Middle frontal gyrus (tissue), 1 donor: Measurements from ENCODE around the gene PCBP3.
"Not testable (repeated sequence)": the region's sequence is repeated elsewhere in the genome, so short reads cannot be mapped to it uniquely, and the experiment has no call there.

Source experiments
- DNase-seq: peaks from one replicate; pipeline ENCODE4 v3.0.0-alpha.2; 2015; ENCODE audit warnings: low spot score; ENCODE audit errors: extremely low spot score

Gene PCBP3

DNA sequence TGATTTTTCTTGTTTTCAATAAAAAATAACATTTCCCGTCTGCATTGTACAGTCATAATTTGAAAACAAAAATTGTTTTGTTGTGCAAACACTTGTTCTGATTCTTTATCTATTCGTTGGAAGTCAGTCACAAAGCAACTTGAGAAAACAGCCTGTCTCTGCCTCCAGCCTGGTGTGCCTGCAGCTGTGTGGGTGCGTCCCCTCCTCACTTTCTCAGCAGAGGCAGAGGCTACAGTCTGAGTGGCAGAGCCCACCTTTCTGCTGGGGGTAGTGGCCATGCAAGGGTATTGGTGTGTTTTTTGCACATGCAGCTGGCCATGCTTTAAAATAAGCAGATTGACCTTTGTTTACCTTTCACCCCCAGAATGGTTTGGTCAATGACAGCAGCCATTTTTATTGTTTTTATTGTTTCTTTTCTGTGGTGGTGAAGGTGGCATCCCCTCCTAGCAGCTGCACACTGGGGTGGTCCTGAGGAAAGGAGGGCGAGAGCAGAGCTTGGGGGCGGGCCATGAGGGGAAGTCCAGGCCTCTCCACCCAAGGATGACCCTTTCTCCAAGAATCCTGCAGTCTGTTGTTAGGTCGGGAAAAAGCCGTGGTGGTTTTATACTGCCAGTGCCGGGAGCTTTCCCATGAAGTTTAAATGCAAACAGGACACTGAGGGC, 159.6 kb downstream of the PCBP3 start:
- no peak for DNase-seq

DNA sequence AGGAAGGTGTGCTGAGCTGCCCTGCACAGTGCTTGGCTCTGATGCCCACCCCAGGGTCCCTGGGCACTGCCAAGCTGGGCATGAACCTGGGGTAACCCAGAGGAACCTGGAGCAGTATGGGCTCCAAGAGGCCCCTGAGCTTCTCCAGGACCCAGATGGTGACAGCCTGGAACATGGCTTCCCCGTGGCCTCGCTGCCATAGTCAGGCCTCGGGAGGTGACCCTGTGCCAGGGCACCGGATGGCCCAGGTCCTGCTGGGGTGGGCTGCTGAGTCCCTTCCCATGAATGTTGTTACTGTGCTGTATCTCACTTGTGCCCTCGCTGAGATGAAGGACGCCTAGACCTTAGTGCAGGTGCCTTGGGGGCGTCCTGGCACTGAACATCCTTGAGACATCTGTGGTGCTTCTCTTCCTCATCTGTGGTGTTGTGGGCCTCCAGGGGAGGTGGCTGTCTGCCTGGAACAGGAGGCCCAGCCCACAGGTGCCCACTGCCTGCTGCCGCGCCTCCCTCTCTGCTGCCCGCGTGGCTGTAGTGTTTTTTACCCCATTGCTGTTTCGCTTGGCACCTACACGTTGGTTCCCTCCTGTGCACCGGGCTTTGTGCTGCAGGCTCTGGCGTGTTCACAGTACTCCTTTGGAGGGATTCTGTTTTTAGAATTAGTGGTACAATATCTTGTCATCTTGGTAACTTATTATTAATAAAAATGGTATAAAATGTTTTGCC, 160.3 kb downstream of the PCBP3 start:
- DNase-seq: no peak

- DNase-seq: no peak
Observed at GRCh38 chr21:45804809-45805313, 161.3 kb downstream of the PCBP3 start.

DNA sequence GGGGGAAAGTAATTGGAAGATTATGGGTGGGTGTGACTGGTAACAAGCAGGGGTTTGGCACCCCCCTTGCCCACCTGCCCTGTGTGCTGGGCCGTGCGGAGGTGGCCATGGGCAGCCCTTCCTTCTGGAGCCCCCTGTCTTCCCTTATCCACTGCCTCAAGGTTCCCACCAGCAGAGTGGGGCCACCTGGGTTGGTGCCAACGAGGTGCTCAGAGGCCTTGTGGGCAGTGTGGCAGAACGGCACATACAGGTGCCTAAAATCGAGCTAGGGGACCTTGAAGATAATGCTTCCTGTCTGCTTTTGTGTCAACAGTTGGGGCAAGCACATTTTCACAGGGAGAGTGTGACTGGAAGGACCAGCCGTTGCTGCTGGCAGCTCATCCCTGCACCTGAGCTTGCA, 161.8 kb downstream of the PCBP3 start:
- no peak for DNase-seq

DNA sequence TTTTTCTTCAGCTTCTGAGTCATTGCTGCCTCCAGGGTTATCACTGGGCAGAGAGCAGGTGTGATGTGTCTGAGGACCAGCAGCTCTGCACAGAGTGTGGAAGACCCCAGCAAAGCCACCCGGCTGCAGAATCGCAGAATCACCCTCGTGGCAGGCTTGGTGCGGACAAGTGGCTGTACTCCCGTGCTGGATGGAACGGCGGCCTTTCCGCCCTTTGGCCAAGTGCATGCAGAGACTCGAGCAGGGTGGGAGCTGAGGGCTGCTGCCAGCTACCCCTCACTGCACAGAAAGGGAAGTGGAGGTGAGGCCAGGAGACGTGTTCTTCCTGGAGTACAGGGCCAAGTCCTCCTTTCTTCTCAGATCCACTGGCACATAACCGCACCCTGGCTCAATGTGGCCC, 162.5 kb downstream of the PCBP3 start:
- no peak for DNase-seq

GRCh38 chr21:45808663-45809062, 165.1 kb downstream of the PCBP3 start:
- DNase-seq: not testable (repeated sequence)

DNA sequence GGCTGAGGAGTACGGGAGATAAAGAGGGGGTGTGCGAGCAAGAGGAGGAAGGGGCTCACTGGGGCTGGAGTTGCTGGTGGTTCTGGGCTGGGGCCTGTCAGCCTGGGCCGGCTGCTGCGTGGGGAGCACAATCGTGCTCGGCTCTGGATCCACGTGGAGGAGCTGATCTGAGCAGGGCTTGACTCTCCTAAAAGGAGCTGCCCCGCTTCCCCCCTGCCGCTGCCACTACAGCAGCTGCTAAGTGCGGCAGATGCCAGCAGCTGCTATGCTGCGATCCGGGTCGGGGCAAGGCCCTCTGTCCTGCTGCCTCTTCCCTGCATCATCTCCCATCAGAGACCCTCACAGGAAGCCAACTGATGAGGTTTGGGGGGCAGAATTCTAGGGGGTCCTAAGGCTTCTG, 165.9 kb downstream of the PCBP3 start:
- no peak for DNase-seq

DNA sequence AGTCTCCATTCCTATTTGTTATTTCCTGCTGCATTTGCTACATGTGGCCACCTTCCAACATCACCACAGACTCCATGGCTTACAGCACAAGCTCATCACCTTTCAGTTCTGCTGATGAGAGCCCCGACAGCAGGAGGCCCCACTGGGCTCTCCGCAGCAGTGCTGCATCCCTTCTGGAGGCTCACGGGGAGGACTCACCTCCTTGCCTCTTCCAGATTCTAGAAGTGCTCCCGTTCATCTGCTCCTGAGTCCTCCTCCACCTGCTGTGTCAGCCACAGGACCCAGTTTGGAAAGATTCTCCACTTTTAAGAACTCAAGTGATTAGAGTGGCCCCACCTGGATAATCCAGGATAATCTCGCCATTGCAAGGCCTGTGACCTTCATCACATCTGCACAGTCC, 167.6 kb downstream of the PCBP3 start:
- DNase-seq: no peak

DNA sequence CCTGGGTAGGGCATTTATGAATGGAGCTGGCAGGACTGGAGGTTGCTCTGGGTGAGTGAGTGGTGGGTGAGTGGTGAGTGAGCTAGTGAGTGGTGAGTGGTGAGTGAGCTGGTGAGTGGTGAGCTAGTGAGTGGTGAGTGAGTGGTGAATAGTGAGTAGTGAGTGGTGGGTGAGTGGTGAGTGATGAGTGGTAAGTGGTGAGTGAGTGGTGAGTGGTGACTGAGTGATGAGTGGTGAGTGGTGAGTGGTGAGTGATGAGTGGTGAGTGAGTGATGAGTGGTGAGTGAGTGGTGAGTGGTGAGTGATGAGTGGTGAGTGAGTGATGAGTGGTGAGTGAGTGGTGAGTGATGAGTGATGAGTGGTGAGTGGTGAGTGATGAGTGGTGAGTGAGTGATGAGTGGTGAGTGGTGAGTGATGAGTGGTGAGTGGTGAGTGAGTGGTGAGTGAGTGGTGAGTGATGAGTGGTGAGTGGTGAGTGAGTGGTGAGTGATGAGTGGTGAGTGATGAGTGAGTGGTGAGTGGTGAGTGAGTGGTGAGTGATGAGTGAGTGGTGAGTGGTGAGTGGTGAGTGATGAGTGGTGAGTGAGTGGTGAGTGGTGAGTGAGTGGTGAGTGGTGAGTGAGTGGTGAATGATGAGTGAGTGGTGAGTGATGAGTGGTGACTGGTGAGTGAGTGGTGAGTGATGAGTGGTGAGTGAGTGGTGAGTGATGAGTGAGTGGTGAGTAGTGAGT, 170.8 kb downstream of the PCBP3 start:
- not testable (repeated sequence) for DNase-seq

DNA sequence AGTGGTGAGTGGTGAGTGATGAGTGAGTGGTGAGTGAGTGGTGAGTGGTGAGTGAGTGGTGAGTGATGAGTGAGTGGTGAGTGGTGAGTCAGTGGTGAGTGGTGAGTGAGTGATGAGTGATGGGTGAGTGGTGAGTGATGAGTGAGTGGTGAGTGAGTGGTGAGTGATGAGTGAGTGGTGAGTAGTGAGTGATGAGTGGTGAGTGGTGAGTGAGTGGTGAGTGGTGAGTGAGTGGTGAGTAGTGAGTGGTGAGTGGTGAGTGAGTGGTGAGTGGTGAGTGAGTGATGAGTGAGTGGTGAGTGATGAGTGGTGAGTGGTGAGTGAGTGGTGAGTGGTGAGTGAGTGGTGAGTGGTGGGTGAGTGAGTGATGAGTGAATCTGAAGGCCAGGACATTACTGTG, 172.3 kb downstream of the PCBP3 start:
- not testable (repeated sequence) for DNase-seq

DNA sequence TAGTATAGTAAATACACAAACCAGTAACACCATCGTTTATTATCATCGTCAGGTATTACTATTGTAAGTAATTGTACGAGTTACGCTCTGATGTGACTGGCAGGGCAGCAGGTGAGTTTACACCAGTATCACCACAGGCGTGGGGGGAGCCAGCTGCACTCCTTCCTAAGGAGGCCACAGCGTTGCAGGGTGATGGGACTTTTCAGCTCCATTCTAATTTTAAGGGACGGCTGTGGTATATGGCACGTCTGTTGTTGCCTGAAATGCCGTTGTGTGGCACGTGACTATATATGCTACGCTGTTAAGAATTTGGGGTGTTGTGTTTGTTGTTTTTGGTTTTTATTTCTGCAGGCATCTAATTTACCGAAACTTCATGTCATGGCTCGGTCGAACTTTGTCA, 173.3 kb downstream of the PCBP3 start:
- no peak for DNase-seq

- DNase-seq: no peak
Observed at GRCh38 chr21:45817345-45817744, 173.8 kb downstream of the PCBP3 start.

DNA sequence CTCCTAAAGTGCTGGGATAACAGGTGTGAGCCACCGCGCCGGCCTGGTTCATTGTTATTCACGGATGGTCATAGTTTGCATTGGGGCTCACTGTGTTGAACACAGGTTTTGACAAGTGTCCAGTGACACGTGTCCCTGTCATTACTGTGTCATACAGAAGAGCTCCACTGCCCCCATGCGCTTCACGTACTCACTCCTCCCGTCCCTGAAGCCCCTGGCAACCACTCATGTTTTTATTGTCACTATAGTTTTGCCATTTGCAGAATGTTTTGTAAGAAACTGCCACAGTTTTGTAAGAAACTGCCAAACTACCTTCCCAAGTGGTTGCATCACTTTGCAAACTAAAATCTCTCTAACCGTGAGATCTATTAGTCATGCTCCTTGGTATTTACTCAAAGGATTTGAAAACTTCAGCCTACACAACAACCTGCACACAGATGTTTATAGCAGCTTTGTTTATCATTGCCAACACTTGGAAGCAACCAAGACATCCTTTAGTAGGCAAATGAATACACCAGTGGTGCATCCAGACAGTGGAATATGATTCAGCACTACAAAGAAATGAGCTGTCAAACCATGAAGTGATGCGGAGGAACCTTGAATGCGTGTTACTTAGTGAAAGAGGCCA, 174.9 kb downstream of the PCBP3 start:
- DNase-seq: no peak

GRCh38 chr21:45818904-45819285, 175.4 kb downstream of the PCBP3 start:
- DNase-seq: peak; percentile 13

GRCh38 chr21:45819478-45820170, 176.1 kb downstream of the PCBP3 start:
- DNase-seq: no peak

DNA sequence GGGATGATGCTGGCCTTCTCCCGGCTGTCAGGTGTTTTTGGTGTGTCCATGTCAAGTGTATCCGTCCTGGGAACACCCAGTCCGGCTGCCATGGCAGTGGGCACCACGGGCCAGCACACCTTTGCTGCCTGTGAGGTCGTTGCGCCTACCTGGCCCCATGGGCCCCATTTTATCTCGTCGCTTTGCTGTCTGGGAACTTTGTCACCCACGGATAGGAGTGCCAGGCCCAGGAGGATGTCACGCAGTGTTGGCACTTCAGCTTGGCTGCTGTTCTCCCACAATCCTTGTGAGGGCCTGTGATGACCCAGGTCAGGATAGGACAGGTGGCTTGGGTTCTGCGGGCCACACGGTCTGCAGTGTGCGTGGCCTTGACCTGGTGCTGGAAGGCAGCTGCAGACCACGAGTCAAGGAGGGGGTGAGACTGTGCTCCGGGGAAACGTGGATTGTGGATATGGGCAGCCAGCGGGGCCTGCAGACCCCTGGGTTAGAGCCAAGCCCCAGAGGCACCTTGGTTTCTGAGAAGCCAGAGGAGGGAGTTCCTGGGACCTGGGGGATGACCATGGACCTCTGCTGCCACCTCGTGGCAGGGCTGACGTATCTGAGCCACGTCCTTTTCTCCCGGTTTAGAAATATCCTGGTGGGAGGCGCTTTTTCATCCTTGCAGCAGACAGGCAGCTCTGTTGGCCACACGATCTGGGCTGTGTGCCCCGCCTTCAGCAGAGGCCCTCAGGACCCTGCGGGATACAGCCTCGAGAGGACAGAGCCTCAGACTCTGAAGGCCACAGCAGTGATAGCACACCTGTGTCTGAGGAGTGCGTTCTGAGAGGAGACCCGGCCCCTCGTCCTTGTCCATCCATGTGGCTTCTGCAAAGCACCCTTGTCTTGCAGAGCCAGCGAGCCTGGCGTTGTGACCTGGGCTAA, 176.9 kb downstream of the PCBP3 start:
- peak; percentile 75 for DNase-seq

DNA sequence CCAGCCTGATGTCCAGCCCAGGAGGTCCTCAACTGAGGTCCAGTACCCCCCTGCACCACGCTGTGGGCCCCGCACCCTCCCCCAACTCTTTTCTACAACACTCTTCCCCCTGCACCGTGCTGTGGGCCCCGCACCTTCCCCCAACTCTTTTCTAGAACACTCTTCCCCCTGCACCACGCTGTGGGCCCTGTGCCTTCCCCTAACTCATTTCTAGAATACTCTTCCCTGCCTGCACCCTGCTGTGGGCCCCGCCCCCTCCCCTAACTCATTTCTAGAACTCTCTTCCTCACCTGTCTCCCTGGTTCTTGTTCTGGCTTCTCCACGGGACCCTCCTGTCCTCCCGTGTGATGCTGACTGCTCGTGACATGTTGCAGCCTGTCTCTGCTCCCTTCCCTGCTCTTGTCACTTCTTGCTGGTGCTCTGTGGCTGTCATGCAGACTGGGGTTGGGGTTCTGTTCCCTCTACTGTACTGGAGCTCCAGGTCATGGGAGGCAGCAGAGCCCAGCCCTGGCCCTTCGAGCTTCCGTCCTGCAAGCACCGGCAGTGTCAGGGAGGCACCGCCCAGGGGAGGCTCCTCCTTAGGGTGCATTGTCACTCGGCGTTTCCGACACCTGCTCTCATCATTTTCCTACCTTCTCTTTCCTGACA, 177.9 kb downstream of the PCBP3 start:
- no peak for DNase-seq

DNA sequence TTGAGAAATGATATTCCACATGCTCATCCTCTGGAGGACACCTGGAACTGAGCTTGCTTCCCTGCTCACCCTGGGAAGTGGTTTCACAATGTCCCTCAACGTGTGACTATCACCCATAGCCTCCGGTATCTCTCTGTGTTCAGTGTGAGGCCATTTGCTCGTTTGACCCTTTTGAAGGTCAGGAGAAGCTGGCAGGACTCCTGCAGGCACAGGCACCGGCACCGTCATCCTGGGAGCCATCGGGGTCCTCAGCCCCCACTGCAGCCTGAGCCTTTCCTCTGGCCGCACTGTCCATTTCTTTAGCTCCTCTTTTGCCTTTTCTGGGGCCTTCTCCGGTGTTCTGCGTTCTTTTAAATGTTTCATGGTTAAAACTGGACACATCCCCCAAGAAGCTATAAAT, 178.5 kb downstream of the PCBP3 start:
- no peak for DNase-seq

- DNase-seq: no peak
Observed at GRCh38 chr21:45822429-45823099, 179.0 kb downstream of the PCBP3 start.
